M059J (cell line): Measurements from ENCODE around the gene SDK1. TPM values are rescaled to one million over a fixed set of nuclear protein-coding genes. Genes with fewer than 3 reads are reported as not detected.
A peak's percentile ranks its signal among the peaks of the same experiment; 100 is the strongest.

Experiments
- DNase-seq: peaks from one replicate; pipeline ENCODE4 v3.0.0-alpha.2; 2012; ENCODE audit warnings: low read depth
- total RNA-seq: library from RNA; depleted of rRNA; stranded (reverse); fragments of >200 nt; shearing (Covaris generic); gene quantifications from 2 replicates; pipeline ENCODE4 v1.2.3, GENCODE V29; 2014

Gene SDK1
- total RNA-seq, 1 experiment from 2014 or later = under 0.01 TPM

- DNase-seq = no peak
Observed at GRCh38 chr7:4196121-4196819, 895.2 kb downstream of the SDK1 start.

- no peak for DNase-seq
Observed at GRCh38 chr7:4198301-4198700, 897.2 kb downstream of the SDK1 start.

GRCh38 chr7:4200546-4201094 lies 899.6 kb downstream of the SDK1 start:
- DNase-seq = peak; percentile 10

- DNase-seq = no peak
Observed at GRCh38 chr7:4201566-4201965, 900.5 kb downstream of the SDK1 start.

GRCh38 chr7:4202154-4202736 lies 901.2 kb downstream of the SDK1 start:
- DNase-seq = no peak

GRCh38 chr7:4202954-4203353 lies 901.9 kb downstream of the SDK1 start:
- no peak for DNase-seq

- no peak for DNase-seq
Observed at GRCh38 chr7:4203626-4204512, 902.8 kb downstream of the SDK1 start.

- DNase-seq = no peak
Observed at GRCh38 chr7:4204513-4205165, 903.6 kb downstream of the SDK1 start.

GRCh38 chr7:4205828-4206227 lies 904.8 kb downstream of the SDK1 start:
- DNase-seq = no peak

- no peak for DNase-seq
Observed at GRCh38 chr7:4207011-4207410, 906.0 kb downstream of the SDK1 start.

- no peak for DNase-seq
Observed at GRCh38 chr7:4208086-4208485, 907.0 kb downstream of the SDK1 start.

GRCh38 chr7:4208586-4208985 lies 907.5 kb downstream of the SDK1 start:
- no peak for DNase-seq

GRCh38 chr7:4209126-4209525 lies 908.1 kb downstream of the SDK1 start:
- DNase-seq = no peak

- DNase-seq = no peak
Observed at GRCh38 chr7:4209966-4210365, 908.9 kb downstream of the SDK1 start.

- no peak for DNase-seq
Observed at GRCh38 chr7:4210821-4211220, 909.8 kb downstream of the SDK1 start.

GRCh38 chr7:4211261-4211660 lies 910.2 kb downstream of the SDK1 start:
- DNase-seq = no peak

GRCh38 chr7:4212376-4212775 lies 911.3 kb downstream of the SDK1 start:
- DNase-seq = no peak

- no peak for DNase-seq
Observed at GRCh38 chr7:4214291-4215155, 913.5 kb downstream of the SDK1 start.

- DNase-seq = no peak
Observed at GRCh38 chr7:4215176-4215720, 914.2 kb downstream of the SDK1 start.

GRCh38 chr7:4216016-4216415 lies 915.0 kb downstream of the SDK1 start:
- DNase-seq = peak; percentile 21
